Measurements from ENCODE around the gene STK11. TPM values are rescaled to one million over a fixed set of nuclear protein-coding genes. Genes with fewer than 3 reads are reported as not detected.

The STK11 gene
- total RNA-seq, 3 donors from 2014 or later, result 69.6 to 86.6 (median 76.3) TPM

- H3K4me3 ChIP-seq, result no peak overlapping the region
- DNase-seq, result peak; percentile 81 to 92 (median 88)
- peaks cover 9% of the 10 kb centered on the region for H3K36me3 ChIP-seq (ENCODE audit: low read depth)
- TF ChIP-seq CTCF (IDR thresholded peaks at IDR 0.05), result no peak
- H3K9me3 ChIP-seq, result no peaks in the 10 kb centered on the region
- peaks cover 54% of the 10 kb centered on the region for H3K4me1 ChIP-seq (ENCODE audit: low read depth)
- peak; percentile 7 for ATAC-seq
- intact Hi-C loops (cut with DNase I, micrococcal nuclease), result no loop called here
Observed at GRCh38 chr19:1252221-1252820, 46.7 kb downstream of the STK11 start.

- peak; percentile 88 to 96 (median 91) for DNase-seq
- no peak for TF ChIP-seq CTCF (IDR thresholded peaks at IDR 0.05)
- ATAC-seq, result peak; percentile 39
- intact Hi-C loops (cut with DNase I, micrococcal nuclease), result no loop called here
- Histone ChIP-seq H3K36me3 (ENCODE audit: low read depth) (peaks cover 9% of the 10 kb centered on the region), H3K4me3 (no peak overlapping the region), H3K4me1 (ENCODE audit: low read depth) (peaks cover 54% of the 10 kb centered on the region), H3K9me3 (no peaks in the 10 kb centered on the region)
Observed at GRCh38 chr19:1252821-1253513, 47.4 kb downstream of the STK11 start.

GRCh38 chr19:1253514-1254080, 48.0 kb downstream of the STK11 start:
- peaks cover 56% of the 10 kb centered on the region for H3K4me1 ChIP-seq (ENCODE audit: low read depth)
- peak; percentile 0 for ATAC-seq
- no peak overlapping the region for H3K4me3 ChIP-seq
- peaks cover 9% of the 10 kb centered on the region for H3K36me3 ChIP-seq (ENCODE audit: low read depth)
- intact Hi-C loops (cut with DNase I, micrococcal nuclease), result no loop called here
- DNase-seq, result peak in 1 of 3 donors; percentile 80
- H3K9me3 ChIP-seq, result no peaks in the 10 kb centered on the region
- no peak for TF ChIP-seq CTCF (IDR thresholded peaks at IDR 0.05)

- Histone ChIP-seq H3K4me1 (ENCODE audit: low read depth) (peaks cover 61% of the 10 kb centered on the region), H3K36me3 (ENCODE audit: low read depth) (peaks cover 9% of the 10 kb centered on the region), H3K9me3 (no peaks in the 10 kb centered on the region), H3K4me3 (no peak overlapping the region)
- intact Hi-C loops (cut with DNase I, micrococcal nuclease), result no loop called here
- no peak for TF ChIP-seq CTCF (IDR thresholded peaks at IDR 0.05)
- peak in 2 of 3 donors; percentile 35 to 61 for DNase-seq
- no peak for ATAC-seq
Observed at GRCh38 chr19:1254081-1254527, 48.5 kb downstream of the STK11 start.

- peak in 1 of 3 donors; percentile 33 for DNase-seq
- intact Hi-C loops (cut with DNase I, micrococcal nuclease), result no loop called here
- H3K4me1 ChIP-seq (ENCODE audit: low read depth), result peaks cover 67% of the 10 kb centered on the region
- peaks cover 9% of the 10 kb centered on the region for H3K36me3 ChIP-seq (ENCODE audit: low read depth)
- no peak for TF ChIP-seq CTCF (IDR thresholded peaks at IDR 0.05)
- ATAC-seq, result no peak
- no peaks in the 10 kb centered on the region for H3K9me3 ChIP-seq
- no peak overlapping the region for H3K4me3 ChIP-seq
Observed at GRCh38 chr19:1254530-1255185, 49.1 kb downstream of the STK11 start.

All from mucosa of descending colon (tissue), 3 donors.